HG02763 (cell line): ENCODE measurements around the gene ZC3H12C.
A peak's percentile ranks its signal among the peaks of the same experiment; 100 is the strongest.

Experiments
- ATAC-seq: cut with Tn5 transposase; IDR thresholded peaks from one replicate; pipeline ENCODE4 v1.9.1; 2021; ENCODE audit warnings: mild to moderate bottlenecking, moderate library complexity; ENCODE audit not compliant: unreplicated experiment

The ZC3H12C gene

DNA sequence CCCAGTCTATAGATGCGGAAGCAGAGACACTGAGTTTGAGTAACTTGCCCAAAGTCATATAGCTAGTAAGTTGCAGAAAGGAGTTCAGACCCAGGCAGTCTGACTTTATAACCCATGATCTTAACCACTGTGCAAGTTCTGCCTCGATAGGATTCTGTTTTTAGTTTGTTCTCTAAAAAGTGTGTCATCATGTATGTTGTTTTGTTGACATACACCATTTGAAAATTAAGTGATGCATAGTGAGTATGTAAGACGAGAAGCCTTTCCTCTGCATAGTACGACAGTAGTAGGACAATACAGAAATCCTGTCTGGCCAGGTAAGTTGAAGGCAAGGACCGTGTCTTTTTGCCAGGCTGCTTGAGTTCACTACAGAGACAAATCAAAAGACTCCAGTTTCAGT is 3.3 kb downstream of the ZC3H12C start:
- ATAC-seq, result no peak

DNA sequence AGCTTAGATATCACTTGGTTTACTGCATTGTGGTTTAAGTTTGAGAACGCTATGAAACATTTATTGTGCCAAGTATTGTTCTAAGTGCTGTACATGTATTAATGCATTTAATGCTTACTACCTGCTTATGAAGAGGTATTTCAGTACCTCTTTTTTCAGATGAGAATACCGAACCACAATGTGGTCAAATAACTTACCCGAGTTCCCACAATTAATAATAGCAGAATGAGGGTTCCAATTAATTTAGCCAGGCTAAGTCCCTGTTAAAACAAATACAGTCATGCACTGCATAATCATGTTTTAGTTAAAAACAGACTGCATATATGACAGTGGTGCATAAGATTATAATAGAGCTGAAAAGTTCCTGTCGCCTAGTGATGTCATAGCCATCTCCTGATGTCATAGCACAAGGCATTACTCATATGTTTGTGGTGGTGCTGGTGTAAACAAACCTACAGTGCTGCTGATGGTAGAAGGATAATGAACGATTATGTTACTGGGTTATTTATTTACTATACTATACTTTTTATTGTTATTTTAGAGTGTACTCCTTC is 4.3 kb downstream of the ZC3H12C start:
- no peak for ATAC-seq

DNA sequence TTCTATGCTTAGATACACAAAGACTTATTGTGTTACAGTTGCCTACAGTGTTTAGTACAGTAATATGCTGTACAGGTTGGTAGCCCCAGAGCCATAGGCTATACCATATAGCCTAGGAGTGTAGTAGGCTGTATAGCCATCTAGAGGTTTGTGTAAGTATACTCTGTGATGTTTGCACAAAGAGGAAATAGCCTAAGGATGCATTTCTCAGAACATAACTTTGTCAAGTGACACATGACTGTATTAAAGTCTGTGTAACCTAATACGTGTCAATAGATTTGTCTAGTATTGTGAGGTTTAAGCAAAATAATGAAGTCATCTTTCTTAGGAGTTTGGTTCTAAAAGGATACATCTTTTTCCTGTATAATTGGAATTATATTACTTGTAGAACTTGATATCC is 5.5 kb downstream of the ZC3H12C start:
- peak; percentile 62 for ATAC-seq

DNA sequence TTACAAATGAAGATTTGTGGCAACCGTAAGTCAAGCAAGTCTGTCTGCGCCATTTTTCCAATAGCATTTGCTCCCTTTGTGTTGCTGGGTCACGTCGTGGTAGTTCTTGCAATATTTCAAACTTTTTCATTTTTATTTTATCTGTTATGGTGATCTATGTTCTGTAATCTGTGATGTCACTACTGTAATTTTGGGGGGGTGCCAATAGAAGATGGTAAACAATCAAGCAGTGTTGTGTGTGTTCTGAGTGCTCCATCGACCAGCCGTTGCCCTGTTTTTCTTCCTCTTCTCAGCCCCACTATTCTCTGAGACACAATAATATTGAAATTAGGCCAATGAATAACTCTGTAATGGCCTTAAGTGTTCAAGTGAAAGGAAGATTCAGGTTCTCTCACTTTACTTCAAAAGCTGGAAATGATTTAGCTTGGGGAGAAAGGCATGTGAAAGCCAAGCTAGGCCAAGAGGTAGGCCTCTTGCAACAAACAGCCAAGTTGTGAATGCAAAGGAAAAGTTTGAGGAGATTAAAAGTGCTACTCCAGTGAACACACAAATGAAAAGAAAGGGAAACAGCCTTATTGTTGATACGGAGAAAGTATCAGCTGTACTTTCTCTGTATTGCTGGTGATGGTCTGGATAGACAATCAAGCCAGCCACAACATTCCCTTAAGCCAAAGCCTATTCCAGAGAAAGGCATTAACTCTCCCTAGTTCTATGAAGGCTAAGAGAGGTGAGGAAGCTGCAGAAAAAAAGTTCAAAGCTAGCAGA is 7.5 kb downstream of the ZC3H12C start:
- no peak for ATAC-seq

DNA sequence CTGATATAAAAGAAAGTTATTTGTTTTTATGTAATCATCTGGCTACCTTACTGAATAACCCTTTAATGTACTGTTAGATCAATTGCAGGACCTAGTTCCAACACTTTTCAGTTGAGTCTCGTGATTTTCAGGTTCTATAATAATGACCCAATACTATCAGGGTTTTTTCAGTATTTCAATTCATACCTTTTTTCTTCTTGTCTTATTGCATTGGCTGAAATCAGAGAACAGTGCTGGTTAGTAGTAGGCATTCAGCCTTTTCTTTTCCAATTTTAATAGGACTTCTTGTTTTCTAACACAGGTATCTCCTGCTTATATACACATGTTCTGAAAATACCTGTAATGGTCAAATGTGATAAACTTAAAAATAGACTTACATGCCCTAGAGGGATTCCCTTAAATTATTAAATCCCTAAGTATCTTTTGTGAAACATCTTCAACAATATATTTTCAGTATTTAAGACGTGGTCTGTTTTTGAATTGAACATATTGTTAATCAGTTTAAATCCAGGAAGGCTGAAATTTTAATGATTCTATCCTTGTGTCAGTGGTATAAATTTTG is 13.6 kb downstream of the ZC3H12C start:
- no peak for ATAC-seq

DNA sequence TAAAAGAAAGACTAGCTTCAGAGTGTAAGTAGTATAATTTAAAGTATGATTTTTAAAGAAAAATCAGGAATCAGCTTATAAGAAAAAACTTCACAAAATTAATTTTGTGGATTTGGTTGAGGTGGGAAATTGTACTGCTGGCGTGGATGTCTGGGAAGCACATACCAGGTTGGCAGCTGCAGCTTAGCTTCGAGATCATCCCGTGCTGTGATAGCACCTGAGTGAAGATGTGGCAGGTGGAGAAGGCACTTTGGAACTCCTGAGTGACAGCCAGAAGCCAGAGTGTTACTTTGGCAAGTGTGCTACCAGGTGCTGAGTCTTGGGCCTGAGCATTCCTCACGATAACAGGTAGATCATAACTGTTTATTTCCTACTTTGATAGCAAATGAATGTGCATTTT is 17.7 kb downstream of the ZC3H12C start:
- no peak for ATAC-seq

DNA sequence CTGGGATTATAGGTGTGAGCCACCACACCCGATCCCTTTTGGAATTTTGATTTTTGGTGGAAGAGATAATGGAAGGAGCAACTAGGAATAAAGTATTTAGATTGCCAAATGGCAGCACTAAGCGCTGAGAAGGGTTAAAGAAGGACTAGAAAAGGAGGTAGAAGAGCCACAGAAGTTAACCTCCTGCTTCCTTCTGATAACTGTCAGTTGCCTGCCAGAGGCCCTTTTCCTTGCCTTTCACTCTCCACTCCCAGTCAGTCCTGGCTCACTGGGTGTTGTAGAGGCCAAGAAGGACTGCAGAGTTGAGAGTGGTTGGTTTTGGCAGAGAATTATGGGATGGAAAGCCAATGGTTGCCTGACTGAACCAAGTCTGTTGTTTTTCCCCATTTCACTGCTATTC is 19.3 kb downstream of the ZC3H12C start:
- no peak for ATAC-seq

DNA sequence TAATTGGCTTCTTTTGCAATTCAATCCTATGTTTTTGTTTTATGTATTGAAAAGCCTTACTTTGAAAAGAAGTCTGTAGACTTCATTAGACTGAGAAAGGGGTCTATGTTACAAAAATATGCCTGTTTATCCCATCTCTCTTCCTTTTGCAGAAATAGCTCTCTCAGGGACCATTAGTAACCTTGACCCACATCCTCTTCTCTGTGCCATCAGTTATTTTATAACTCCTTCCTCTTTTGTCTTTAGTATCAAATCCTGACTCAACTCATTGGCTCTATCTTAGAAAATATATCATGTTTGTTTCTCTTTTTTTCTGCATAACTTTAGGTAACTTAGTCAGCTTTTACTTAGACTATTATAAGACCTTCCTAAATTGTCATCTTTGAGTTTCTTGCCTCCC is 20.3 kb downstream of the ZC3H12C start:
- ATAC-seq, result no peak

DNA sequence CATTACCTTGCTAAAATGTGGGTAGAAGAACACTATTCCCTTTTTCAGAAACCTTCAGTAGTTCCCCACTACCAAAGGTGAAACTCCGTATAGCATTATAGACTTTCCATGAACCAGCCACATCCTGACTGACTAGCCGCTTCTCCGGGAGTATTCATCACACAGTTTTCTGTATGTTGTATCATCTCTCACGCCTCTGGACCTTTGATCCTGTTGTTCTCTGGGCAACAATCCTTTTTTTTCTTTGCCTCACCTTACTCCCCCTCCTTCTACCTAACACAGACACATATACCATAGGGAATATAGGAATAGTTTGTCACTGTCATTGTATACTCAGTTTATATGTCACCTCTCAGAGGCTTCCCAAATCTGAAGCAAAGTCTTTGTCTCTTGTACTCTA is 20.8 kb downstream of the ZC3H12C start:
- ATAC-seq, result no peak

DNA sequence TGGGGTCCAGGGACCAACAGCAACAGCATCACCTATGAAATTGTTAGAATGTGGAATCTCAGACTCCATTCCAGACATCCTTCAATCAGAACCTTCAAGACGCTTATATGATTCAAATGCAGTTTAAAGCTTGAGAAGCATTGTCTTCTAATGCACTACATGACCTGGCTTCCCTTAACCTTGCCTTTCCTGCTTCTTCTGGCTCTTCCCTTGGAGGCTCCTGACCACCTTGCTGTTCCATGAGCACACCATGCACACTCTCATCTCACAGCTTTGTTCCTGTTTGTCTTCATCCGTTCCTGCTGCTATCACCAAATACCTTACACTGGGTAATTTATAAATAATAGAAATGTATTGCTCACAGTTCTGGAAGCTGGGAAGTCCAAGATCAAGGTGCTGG is 26.1 kb downstream of the ZC3H12C start:
- no peak for ATAC-seq

DNA sequence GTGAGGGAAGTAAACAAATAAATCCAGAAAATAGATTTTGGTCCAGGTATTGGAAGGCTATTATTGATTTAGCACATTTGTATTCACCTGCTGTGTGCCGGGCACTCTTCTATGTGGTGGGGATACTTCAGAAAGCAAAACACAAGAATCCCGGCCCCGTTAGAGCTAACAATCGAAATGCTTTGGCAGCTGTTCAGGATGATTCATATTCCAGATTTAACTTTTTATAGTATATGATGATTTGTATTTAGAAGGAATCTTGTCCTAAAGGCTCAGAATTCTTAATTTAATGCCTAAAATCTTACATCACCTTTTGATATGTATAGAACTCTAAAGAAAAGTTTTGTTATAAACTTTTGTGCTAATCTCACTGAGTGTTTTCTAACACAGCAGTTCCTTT is 28.0 kb downstream of the ZC3H12C start:
- no peak for ATAC-seq

DNA sequence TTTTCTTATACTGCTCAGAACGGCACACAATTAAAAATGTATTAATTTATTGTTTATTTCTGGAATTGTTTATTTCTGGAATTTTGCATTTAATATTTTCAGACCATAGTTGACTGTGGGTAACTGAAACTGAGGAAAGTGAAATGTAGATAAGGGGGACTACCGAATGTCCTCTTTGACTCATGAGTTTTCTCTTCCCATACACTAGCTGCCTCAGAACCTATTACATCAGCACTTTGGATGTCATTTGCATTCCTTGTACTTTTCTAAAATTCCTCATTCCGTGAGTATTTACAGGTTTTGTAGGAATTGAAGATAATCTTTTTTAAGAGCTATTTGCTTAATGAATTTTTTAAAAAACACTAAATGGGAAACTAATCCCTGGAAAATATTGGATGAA is 29.8 kb downstream of the ZC3H12C start:
- ATAC-seq, result no peak

DNA sequence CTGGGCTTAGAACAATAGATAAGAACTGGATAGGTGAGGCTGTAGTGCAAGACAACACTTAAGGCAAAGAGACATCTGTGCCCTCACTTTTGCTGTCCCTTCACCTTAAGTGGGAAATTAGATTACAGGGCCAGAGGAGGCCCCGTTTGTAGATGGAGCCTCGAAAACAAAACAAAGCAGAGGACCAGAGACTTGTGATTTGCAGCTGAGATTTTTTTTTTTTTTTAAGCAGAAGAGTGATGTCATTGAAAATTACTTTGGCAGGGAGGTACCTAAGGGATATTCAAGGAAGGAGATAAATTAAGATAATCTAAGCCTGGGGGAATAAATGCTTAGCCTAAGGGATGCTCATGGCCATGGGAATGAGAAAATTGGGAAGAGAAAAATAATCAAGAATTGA is 31.4 kb downstream of the ZC3H12C start:
- no peak for ATAC-seq

DNA sequence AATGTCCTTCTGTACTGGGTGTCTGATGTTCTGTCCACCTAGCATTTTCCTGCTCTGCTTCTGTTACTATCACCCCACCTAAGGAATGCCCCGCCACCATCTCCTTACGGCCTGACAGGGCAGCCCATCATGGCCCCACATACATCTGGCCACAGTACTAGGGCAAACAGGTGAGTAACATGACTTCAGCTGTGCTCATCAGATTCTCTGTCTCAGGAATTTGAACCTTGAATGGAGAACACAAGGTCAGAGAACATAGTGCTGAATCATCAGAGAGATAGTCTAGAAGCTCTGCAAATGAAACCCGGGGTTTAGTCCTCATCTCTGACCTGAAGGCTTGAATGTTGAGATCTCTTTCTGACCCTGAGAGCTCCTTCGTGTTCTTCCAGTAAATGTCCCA is 32.4 kb downstream of the ZC3H12C start:
- ATAC-seq, result no peak

DNA sequence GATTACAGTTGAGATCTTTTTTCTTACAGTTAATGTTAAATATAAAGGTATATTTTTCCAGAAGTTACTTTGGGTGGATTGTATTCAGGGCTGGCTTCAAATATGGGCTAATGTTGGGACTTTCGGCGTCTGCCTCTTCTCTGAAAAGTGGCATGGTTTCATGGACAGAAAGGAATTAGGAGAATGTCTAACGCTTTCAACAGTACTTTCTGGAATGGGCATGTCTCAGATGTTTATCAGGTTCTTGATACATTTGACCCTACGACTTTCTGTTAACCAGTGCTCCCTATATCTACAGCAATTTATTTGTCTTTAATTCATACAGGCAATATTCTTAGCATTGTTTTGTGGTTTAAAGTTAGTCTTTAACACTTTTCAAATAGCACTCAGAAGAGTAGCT is 33.7 kb downstream of the ZC3H12C start:
- no peak for ATAC-seq

DNA sequence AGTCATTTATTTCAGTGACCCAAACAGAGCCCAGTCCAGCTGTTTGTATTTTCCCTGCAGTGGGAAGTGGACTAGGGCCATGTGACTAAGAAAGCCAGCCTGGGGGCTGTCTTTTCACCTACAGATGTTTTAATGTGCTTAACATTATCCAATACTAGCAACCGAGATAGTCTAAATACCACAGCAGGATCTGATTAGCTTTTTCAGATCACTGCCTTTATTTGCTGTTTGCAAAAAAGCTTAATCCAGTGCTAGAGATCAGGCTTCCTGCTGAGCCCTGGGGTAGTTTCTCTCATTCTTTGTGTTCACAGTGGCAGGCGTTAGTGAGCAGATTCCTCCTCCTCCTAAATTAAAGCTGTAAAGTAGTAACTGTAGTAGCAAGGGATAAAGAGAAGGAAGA is 35.0 kb downstream of the ZC3H12C start:
- no peak for ATAC-seq

DNA sequence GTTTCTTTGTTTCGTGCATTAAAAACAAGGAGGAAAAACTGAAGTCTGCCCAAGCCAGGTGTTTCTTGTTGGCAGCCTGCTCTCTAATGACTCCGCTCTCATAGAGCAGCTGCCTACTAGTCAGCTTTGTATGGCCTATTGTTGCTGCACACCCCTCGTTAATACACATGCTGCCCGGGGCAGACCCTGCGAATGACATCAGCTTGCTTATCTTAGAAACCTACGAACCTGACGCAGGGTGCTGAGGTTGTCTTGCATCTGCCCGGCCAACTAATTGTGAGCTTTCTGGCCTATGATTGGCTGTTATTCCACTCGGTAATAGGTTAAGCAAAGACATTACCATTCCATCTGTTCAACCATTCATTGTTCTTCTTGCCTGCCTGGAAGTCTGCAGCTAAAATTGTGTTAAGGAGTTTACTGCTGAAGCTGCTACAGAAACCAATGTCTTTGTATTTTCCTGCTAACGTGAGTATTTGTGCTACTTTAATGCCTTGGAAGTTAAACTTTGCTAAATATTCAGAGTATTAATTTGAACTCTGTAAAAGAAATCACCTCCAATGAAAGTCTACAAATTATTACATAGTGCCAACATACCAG is 37.5 kb downstream of the ZC3H12C start:
- no peak for ATAC-seq

DNA sequence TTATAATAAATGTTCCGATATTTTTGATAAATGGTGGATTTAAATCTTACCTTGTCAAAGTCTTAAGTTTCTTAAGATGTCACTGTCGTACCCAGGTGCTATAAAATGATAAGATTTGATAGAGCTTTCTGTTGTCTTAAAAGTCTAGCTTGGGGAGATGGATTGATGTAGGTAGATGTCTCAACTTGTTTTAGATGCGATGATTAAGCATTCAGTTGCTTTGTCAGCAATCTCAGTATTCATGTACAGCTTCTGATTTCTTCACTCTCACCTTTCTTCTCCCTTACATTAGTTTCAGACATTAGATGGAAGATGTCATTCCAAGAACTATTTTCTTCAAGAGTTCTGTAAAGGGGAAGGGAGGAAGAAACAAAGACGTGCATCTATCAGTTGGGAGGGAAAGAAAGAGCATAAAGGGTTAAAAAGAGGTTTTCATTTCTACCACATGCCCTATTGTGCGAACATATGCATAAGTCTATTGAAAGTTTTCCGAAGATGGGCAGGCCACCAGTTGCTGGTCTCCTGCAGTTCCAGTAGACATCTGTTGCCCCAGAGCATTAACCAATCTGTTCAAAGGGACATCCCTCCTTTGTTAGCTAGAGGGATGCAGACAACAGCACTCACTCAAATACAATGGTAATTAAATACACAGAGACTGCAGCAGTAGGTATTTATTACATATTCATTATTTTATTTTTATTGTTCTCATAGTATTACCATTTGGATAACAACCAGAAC is 38.4 kb downstream of the ZC3H12C start:
- no peak for ATAC-seq

DNA sequence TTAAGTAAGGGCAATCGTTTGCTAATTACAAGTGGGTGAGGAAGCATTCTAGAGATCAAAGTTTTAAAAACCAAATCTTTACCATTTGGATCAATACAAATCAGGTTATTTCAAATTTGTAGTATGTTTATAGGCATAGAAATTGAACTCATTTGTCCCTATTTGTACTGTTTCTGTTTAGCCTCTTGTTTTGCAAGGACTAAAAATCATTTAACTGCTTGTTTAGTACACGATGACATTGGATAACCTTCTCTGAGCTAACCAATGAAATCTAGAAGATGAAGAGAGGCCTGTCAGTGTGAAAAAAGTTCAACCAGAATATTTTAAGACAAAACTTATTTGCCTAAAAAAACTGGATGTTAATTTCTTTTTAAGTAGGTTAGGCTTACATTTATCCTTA is 40.0 kb downstream of the ZC3H12C start:
- no peak for ATAC-seq

DNA sequence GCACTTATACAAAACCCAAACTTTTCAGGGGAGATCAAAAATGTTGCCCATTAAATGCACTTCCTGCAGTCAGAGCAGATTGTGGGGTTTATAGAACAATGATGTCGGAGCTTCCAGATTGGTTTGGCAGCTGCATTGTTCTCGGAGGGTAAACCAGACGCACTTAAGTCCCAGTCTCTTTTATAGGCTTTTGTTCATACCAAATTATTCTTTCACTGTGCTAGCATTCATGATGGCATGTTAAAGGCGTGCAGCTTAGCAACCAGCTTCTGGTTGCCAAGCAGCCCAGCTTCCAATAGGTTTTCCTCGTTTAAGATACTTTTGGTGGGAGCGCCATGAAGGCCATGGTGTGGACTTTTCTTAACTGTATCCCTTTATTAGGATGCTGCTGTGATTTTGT is 40.9 kb downstream of the ZC3H12C start:
- ATAC-seq, result no peak

DNA sequence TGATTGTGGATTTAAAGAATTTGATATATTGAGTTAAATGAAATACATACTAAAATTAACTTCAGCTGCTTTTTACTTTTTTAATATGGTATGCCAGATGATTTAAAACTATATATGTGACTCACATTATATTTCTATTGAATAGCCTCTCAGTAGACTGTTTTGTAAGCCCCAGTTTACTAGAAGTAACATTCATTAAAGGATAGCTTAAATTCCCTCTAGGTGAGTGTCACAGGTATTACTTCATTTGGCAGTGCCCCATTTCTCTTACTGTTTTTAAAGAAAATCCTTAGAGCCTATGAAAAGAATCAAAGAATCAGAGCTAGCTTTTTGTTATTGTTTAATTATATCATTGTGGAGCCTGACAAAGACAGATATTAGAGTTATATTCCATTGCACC is 48.6 kb downstream of the ZC3H12C start:
- no peak for ATAC-seq
